HepG2 (cell line): ENCODE measurements around the gene USP24. TPM values are rescaled to one million over a fixed set of nuclear protein-coding genes. Genes with fewer than 3 reads are reported as not detected.

Experiments used
- ATAC-seq: fragments of 200-7000 bp; cut with Tn5 transposase; 3 replicates; pipeline ENCODE4 v1.9.1; 2020; ENCODE audit warnings: mild to moderate bottlenecking, moderate library complexity
- BruUV-seq: library from RNA; stranded (reverse); fragments of 400-500 nt; replicated peaks from 2 replicates; lab custom pipeline; 2021; lab: Mats Ljungman, UMichigan
- CTCF ChIA-PET: fragments of 300-600 bp; formaldehyde crosslinking; extraction: SDS; loops from one replicate; lab custom pipeline; 2021; ENCODE audit warnings: low total read pairs, inconsistent platforms, low intra/inter-chr PET ratio; lab: Yijun Ruan, JAX
- POLR2A ChIA-PET: fragments of 350-600 bp; sonication (Branson Sonifier 250); formaldehyde crosslinking; loops from one replicate; lab custom pipeline; 2020; ENCODE audit warnings: antibody characterized with exemption, inconsistent platforms; lab: Yijun Ruan, JAX
- DNase-seq: peaks from one replicate; pipeline ENCODE4 v3.0.0-alpha.2; 2015; ENCODE audit warnings: low spot score
- FAIRE-seq: peaks from 3 replicates; lab custom pipeline; 2011; peaks lifted over from hg19 to GRCh38; lab: Jason Lieb, UNC
- H2AFZ ChIP-seq: one replicate; pipeline ENCODE4 v1.6.1; 2011; ENCODE audit warnings: low read length, inconsistent platforms
- H3K27ac ChIP-seq: fragments of 300-600 bp; 3 replicates; pipeline ENCODE4 v1.8.0; 2011; ENCODE audit warnings: mixed run types, mild to moderate bottlenecking, mixed read lengths, low read length, inconsistent platforms; ENCODE audit not compliant: insufficient read depth; ENCODE audit errors: extremely low read length
- H3K27me3 ChIP-seq, 2 experiments: fragments of 200-600 bp in 1 of 2; 2 replicates in 1 of 2; 3 replicates in 1 of 2; pipeline versions ENCODE4 v1.6.0 to v1.8.0; 2011; ENCODE audit warnings: low read length in 2 of 2, mild to moderate bottlenecking in 2 of 2, moderate library complexity in 2 of 2, inconsistent platforms in 1 of 2; ENCODE audit not compliant: insufficient read depth in 2 of 2, control insufficient read depth in 1 of 2
- H3K36me3 ChIP-seq, 2 experiments: fragments of 200-600 bp in 1 of 2; replicated peaks in 1 of 2; 2 replicates in 1 of 2; 3 replicates in 1 of 2; pipeline versions ENCODE4 v1.5.1 to v1.8.0; 2011; ENCODE audit warnings: low read length in 2 of 2, inconsistent platforms in 1 of 2; ENCODE audit not compliant: insufficient read depth in 2 of 2, control insufficient read depth in 1 of 2
- H3K4me1 ChIP-seq: 2 replicates; pipeline ENCODE4 v1.5.1; 2012; ENCODE audit warnings: low read length, inconsistent platforms; ENCODE audit not compliant: insufficient read depth
- H3K4me2 ChIP-seq: 2 replicates; pipeline ENCODE4 v1.6.0; 2011; ENCODE audit warnings: low read depth, low read length, inconsistent platforms
- H3K4me3 ChIP-seq, 3 experiments: fragments of 200-600 bp in 1 of 3; sonication (generic), shearing (Covaris generic) in 1 of 3; replicated peaks in 1 of 3; 2 replicates each; pipeline ENCODE4 v1.5.1; 2011 to 2016; ENCODE audit warnings: low read length in 3 of 3, inconsistent platforms in 2 of 3, low read depth in 2 of 3, mild to moderate bottlenecking in 2 of 3, control low read depth in 1 of 3, mixed read lengths in 1 of 3; ENCODE audit not compliant: insufficient read depth in 1 of 3
- H3K79me2 ChIP-seq: one replicate; pipeline ENCODE4 v1.6.1; 2011; ENCODE audit warnings: low read length, inconsistent platforms; ENCODE audit not compliant: insufficient read depth
- H3K9ac ChIP-seq: 2 replicates; pipeline ENCODE4 v1.6.0; 2011; ENCODE audit warnings: mild to moderate bottlenecking, low read depth, low read length, inconsistent platforms; ENCODE audit not compliant: insufficient read depth
- H3K9me3 ChIP-seq: 2 replicates; pipeline ENCODE4 v1.5.1; 2012; ENCODE audit warnings: mild to moderate bottlenecking, low read length
- H4K20me1 ChIP-seq: 2 replicates; pipeline ENCODE4 v1.6.0; 2011; ENCODE audit warnings: inconsistent platforms, mild to moderate bottlenecking, low read length, moderate library complexity; ENCODE audit not compliant: insufficient read depth
- CSRNP1 ChIP-seq: sonication (generic); formaldehyde crosslinking; IDR thresholded peaks from 2 replicates; pipeline ENCODE4 v1.8.1; 2023; ENCODE audit warnings: mild to moderate bottlenecking, missing genetic modification reagents
- GABPA ChIP-seq, 2 experiments: IDR thresholded peaks; 2 replicates each; pipeline ENCODE4 v1.6.1; 2011 to 2016; ENCODE audit warnings: low read depth in 2 of 2, low read length in 1 of 2, missing biosample characterization in 1 of 2, missing genetic modification characterization in 1 of 2
- GABPB1 ChIP-seq: IDR thresholded peaks from 2 replicates; pipeline ENCODE4 v1.6.1; 2016; ENCODE audit warnings: mild to moderate bottlenecking, missing genetic modification reagents, moderate library complexity, missing compliant biosample characterization
- MEF2D ChIP-seq: sonication (generic); formaldehyde crosslinking; IDR thresholded peaks from 2 replicates; pipeline ENCODE4 v1.5.1; 2020; ENCODE audit warnings: mild to moderate bottlenecking, missing genetic modification reagents
- NFYB ChIP-seq: sonication (generic); formaldehyde crosslinking; IDR thresholded peaks from 2 replicates; pipeline ENCODE4 v1.4.0; 2020; ENCODE audit warnings: missing genetic modification reagents
- NONO ChIP-seq, 2 experiments: fragments of 450-650 bp in 1 of 2; sonication (generic) in 1 of 2; formaldehyde crosslinking in 1 of 2; IDR thresholded peaks in 1 of 2; conservative IDR thresholded peaks in 1 of 2; 2 replicates each; pipeline versions ENCODE4 v1.6.1 to v1.8.0; 2017 to 2022; ENCODE audit warnings: mild to moderate bottlenecking in 1 of 2, missing genetic modification reagents in 1 of 2, moderate library complexity in 1 of 2
- NPAS2 ChIP-seq: sonication (generic); formaldehyde crosslinking; IDR thresholded peaks from 2 replicates; pipeline ENCODE4 v1.8.0; 2022; ENCODE audit warnings: mild to moderate bottlenecking, missing genetic modification reagents, borderline replicate concordance
- PRMT3 ChIP-seq: sonication (generic); formaldehyde crosslinking; IDR thresholded peaks from 2 replicates; pipeline ENCODE4 v1.8.1; 2022; ENCODE audit warnings: low read depth, mild to moderate bottlenecking, moderate library complexity, missing genetic modification reagents, borderline replicate concordance
- RBFOX2 ChIP-seq: fragments of 200-400 bp; formaldehyde crosslinking; IDR thresholded peaks from 2 replicates; pipeline ENCODE4 v1.6.1; 2017; ENCODE audit warnings: low read depth, mild to moderate bottlenecking, low read length
- SKI ChIP-seq: fragments of 450-650 bp; IDR thresholded peaks from one replicate; pipeline ENCODE4 v1.6.1; 2018; ENCODE audit warnings: mild to moderate bottlenecking; ENCODE audit not compliant: partially characterized antibody
- SP140L ChIP-seq: sonication (generic); formaldehyde crosslinking; IDR thresholded peaks from 2 replicates; pipeline ENCODE4 v1.4.0; 2020; ENCODE audit warnings: missing genetic modification reagents, borderline replicate concordance
- TEAD3 ChIP-seq: optimal IDR thresholded peaks from 2 replicates; pipeline ENCODE3; 2016; ENCODE audit warnings: borderline replicate concordance
- THAP11 ChIP-seq: IDR thresholded peaks from 2 replicates; pipeline ENCODE4 v1.6.1; 2016; ENCODE audit warnings: missing biosample characterization, missing genetic modification reagents
- ZFP37 ChIP-seq: sonication (generic); formaldehyde crosslinking; IDR thresholded peaks from 2 replicates; pipeline ENCODE4 v1.4.0; 2020; ENCODE audit warnings: missing genetic modification reagents, borderline replicate concordance
- ZNF143 ChIP-seq: sonication (generic); formaldehyde crosslinking; IDR thresholded peaks from 2 replicates; pipeline ENCODE4 v1.4.0; 2020; ENCODE audit warnings: missing genetic modification reagents
- ZNF224 ChIP-seq: sonication (generic); formaldehyde crosslinking; IDR thresholded peaks from 2 replicates; pipeline ENCODE4 v1.5.0; 2020; ENCODE audit warnings: mild to moderate bottlenecking, missing genetic modification reagents
- ZNF354B ChIP-seq: sonication (generic); formaldehyde crosslinking; IDR thresholded peaks from 2 replicates; pipeline ENCODE4 v1.8.0; 2022; ENCODE audit warnings: mild to moderate bottlenecking, missing genetic modification reagents
- WGBS: methylation state at CpG from one replicate; pipeline ENCODE4 v1.1.6; 2017; ENCODE audit warnings: low lambda C conversion rate; 5-methylcytosine and 5-hydroxymethylcytosine counted together
- in situ Hi-C: cut with HindIII; loops from 2 replicates; pipeline ENCODE4 v1.10.0; 2017; ENCODE audit warnings: low pct_unique_long_range_greater_than_20kb; ENCODE audit not compliant: extremely low pct_ligation_motif_present
- intact Hi-C: fragments of 100-400 bp; cut with micrococcal nuclease; formaldehyde crosslinking; loops from one replicate; pipeline ENCODE4 v1.10.0; 2022; ENCODE audit not compliant: unreplicated experiment
- polyA plus RNA-seq, 8 experiments: library from polyadenylated mRNA; depleted of rRNA in 3 of 8; stranded (reverse) in 7 of 8; unstranded in 1 of 8; fragments of >200 nt; fragmentation: Illumina TruSeq in 4 of 8; extraction: Trizol in 4 of 8; gene quantifications; 2 replicates each; pipeline versions ENCODE4 v1.2.1 to v1.2.3, GENCODE V29; 2011 to 2016; ENCODE audit warnings: low read depth in 4 of 8, missing spikeins in 1 of 8, mixed read lengths in 1 of 8; ENCODE audit not compliant: insufficient read depth in 1 of 8
- total RNA-seq, 5 experiments: library from RNA; depleted of rRNA; stranded (reverse); fragments of >200 nt; fragmentation: Illumina TruSeq; extraction: Trizol; gene quantifications; 2 replicates each; pipeline ENCODE4 v1.2.3, GENCODE V29; 2016; ENCODE audit warnings: low read depth in 1 of 5

USP24 gene
- total and polyA plus RNA-seq, 2 of the 13 experiments (the other 11 are each of a cell fraction or from before 2014, with no cell fraction given): 18.8 to 47.6 TPM

- POLR2A ChIA-PET: no interaction called here
- H3K36me3 ChIP-seq: peaks cover 17 to 57% of the 10 kb centered on the region in 2 experiments
- H3K27me3 ChIP-seq: no peaks in the 10 kb centered on the region
- CTCF ChIA-PET: no interaction called here
- TF ChIP-seq MEF2D (CRISPR knock-in tag) (no peak), GABPA (IDR thresholded peaks at IDR 0.05; ENCODE audit: low read depth, low read length) (0 out of 2 replicates have a peak, but pooled peaks have one; percentile 26), GABPA (CRISPR knock-in tag; IDR thresholded peaks at IDR 0.05; ENCODE audit: low read depth) (peak; percentile 75), ZNF354B (CRISPR knock-in tag) (no peak), ZNF143 (peak; percentile 74), THAP11 (CRISPR knock-in tag) (peak; percentile 70), NFYB (CRISPR knock-in tag) (peak; percentile 32; the same call in 1 of the 2 replicates), RBFOX2 (no peak), ZFP37 (CRISPR knock-in tag) (no peak), NPAS2 (CRISPR knock-in tag) (no peak), ZNF224 (CRISPR knock-in tag) (no peak), TEAD3 (CRISPR knock-in tag) (no peak), SKI (no peak), SP140L (CRISPR knock-in tag) (no peak), CSRNP1 (CRISPR knock-in tag) (no peak), PRMT3 (CRISPR knock-in tag) (no peak), NONO (IDR thresholded peaks at IDR 0.05) (no peak), NONO (CRISPR knock-in tag; conservative IDR thresholded peaks at IDR 0.05) (no peak), GABPB1 (CRISPR knock-in tag) (peak; percentile 38; the same call in 1 of the 2 replicates)
- TF ChIP-seq, all 625 proteins: peak for 5
- Histone ChIP-seq H3K27ac (no peak overlapping the region), H4K20me1 (no peaks in the 10 kb centered on the region), H3K4me1 (no peaks in the 10 kb centered on the region), H3K9me3 (no peaks in the 10 kb centered on the region), H3K9ac (no peak overlapping the region), H3K79me2 (no peaks in the 10 kb centered on the region), H3K4me2 (no peak overlapping the region), H2AFZ (no peak overlapping the region), H3K4me3 (no peak overlapping the region)
- DNase-seq: no peak
- BruUV-seq: no TSS peak
- 94% methylated on average over 6 of the region's 6 CpGs for WGBS
- intact Hi-C loops (no loop called here), in situ Hi-C loops (no loop called here)
- no peak for FAIRE-seq
- no peak for ATAC-seq
Observed at GRCh38 chr1:55155522-55155921, 59.6 kb downstream of the USP24 start.
